ENCODE measurements around the gene CYS1.

DNA sequence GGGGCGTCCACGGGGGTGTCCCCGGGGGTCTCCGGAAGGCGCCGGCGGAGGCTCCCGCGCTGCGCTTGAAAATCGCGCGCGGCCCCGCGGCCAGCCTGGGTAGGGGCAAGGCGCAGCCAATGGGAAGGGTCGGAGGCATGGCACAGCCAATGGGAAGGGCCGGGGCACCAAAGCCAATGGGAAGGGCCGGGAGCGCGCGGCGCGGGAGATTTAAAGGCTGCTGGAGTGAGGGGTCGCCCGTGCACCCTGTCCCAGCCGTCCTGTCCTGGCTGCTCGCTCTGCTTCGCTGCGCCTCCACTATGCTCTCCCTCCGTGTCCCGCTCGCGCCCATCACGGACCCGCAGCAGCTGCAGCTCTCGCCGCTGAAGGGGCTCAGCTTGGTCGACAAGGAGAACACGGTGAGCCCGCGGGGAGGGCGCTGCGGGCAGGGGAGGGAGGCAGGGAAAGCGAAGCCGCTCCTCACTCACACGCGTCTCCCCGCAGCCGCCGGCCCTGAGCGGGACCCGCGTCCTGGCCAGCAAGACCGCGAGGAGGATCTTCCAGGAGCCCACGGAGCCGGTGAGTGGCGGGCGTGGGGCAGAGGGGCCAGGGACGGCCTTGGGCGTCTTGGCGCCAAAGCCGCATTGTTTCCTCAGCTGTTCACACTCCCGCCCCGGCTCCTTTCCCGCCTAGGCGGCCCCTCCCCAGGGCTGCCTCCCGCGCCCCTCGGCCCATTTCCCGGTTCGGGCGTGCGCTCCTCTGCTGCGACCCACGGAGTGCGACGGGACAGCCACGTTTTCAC lies 42.5 kb upstream of the CYS1 start, which contains the start of gene RRM2:
- TF ChIP-seq, protein P1, sequence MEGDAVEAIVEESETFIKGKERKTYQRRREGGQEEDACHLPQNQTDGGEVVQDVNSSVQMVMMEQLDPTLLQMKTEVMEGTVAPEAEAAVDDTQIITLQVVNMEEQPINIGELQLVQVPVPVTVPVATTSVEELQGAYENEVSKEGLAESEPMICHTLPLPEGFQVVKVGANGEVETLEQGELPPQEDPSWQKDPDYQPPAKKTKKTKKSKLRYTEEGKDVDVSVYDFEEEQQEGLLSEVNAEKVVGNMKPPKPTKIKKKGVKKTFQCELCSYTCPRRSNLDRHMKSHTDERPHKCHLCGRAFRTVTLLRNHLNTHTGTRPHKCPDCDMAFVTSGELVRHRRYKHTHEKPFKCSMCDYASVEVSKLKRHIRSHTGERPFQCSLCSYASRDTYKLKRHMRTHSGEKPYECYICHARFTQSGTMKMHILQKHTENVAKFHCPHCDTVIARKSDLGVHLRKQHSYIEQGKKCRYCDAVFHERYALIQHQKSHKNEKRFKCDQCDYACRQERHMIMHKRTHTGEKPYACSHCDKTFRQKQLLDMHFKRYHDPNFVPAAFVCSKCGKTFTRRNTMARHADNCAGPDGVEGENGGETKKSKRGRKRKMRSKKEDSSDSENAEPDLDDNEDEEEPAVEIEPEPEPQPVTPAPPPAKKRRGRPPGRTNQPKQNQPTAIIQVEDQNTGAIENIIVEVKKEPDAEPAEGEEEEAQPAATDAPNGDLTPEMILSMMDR (conservative IDR thresholded peaks at IDR 0.05; ENCODE audit: low read length): no peak
- TF ChIP-seq EZH2phosphoT487 (IDR thresholded peaks at IDR 0.05; ENCODE audit: borderline replicate concordance, low read depth, low read length): no peak
